Ovary (tissue), 9 donors: ENCODE measurements around the gene OR2H2. TPM values are rescaled to one million over a fixed set of nuclear protein-coding genes. Genes with fewer than 3 reads are reported as not detected.
A peak's percentile ranks its signal among the peaks of the same experiment; 100 is the strongest.

Experiments
- DNase-seq, 5 donors: peaks; one replicate each; pipeline ENCODE4 v3.0.0-alpha.2; 2019 to 2020
- H3K27ac ChIP-seq, 2 donors: fragments of 200-600 bp; one replicate each; pipeline versions ENCODE4 v1.5.1 to v1.8.0; 2019 to 2022
- H3K27me3 ChIP-seq: fragments of 200-600 bp; one replicate; pipeline ENCODE4 v1.8.0; 2022
- H3K36me3 ChIP-seq: fragments of 200-600 bp; sonication (generic); one replicate; pipeline ENCODE4 v1.5.1; 2019
- H3K4me1 ChIP-seq: one replicate; pipeline ENCODE4 v1.8.1; 2013; ENCODE audit warnings: mild to moderate bottlenecking, moderate library complexity; ENCODE audit not compliant: insufficient read depth
- H3K4me3 ChIP-seq: fragments of 200-600 bp; sonication (generic); one replicate; pipeline ENCODE4 v1.5.1; 2017
- H3K9me3 ChIP-seq, 2 donors: fragments of 200-600 bp in 1 of 2; sonication (generic) in 1 of 2; one replicate each; pipeline versions ENCODE4 v1.5.1 to v1.8.1; 2013 to 2019; ENCODE audit warnings: mild to moderate bottlenecking in 1 of 2, moderate library complexity in 1 of 2
- CTCF ChIP-seq, 3 donors: fragments of 450-650 bp in 2 of 3; fragments of 200-600 bp in 1 of 3; IDR thresholded peaks; one replicate each; pipeline versions ENCODE4 v1.5.1 to v1.8.0; 2016 to 2022; ENCODE audit warnings: antibody characterized with exemption in 3 of 3, mild to moderate bottlenecking in 1 of 3
- EP300 ChIP-seq: sonication (generic); formaldehyde crosslinking; IDR thresholded peaks from one replicate; pipeline ENCODE4 v1.6.1; 2017; ENCODE audit warnings: antibody characterized with exemption
- POLR2A ChIP-seq: fragments of 450-650 bp; IDR thresholded peaks from one replicate; pipeline ENCODE4 v1.6.1; 2017; ENCODE audit warnings: antibody characterized with exemption, mild to moderate bottlenecking, moderate library complexity
- WGBS, 3 donors: extraction: QIAGEN DNeasy Blood & Tissue Kit in 1 of 3; methylation state at CpG; one replicate each; pipeline versions ENCODE4 v1.1.5 to v1.1.7; 2013 to 2017; 5-methylcytosine and 5-hydroxymethylcytosine counted together
- intact Hi-C, 4 donors: fragments of 100-400 bp; cut with DNase I; formaldehyde crosslinking; loops; one replicate each; pipeline versions ENCODE4 v1.11.0 to v1.15.1; 2022 to 2023
- polyA plus RNA-seq, 2 donors: library from polyadenylated mRNA; stranded (reverse); fragments of 200-250 nt in 1 of 2; fragments of 350-450 nt in 1 of 2; fragmentation: Illumina TruSeq in 1 of 2; extraction: RNeasy Lipid Tissue Mini Kit (QIAGEN cat#74804) in 1 of 2; gene quantifications; one replicate each; pipeline ENCODE4 v1.2.3, GENCODE V29; 2013 to 2014
- total RNA-seq, 7 donors: library from RNA; depleted of rRNA in 2 of 7; stranded (reverse); fragments of >200 nt in 2 of 7; fragmentation: NEBNext Ultra II Directional in 3 of 7; extraction: Animal tissue kit (Norgen Biotek cat#: 25700) in 3 of 7; gene quantifications; one replicate each; pipeline versions ENCODE4 v1.1.0 to v1.2.4, GENCODE V29; 2016 to 2023
- donor health status: DM: no; HTN: no; CAD: no; lungs with moderate emphysema.
- donor health status: DM: no; HTN: no; CAD: no.
- donor health status: Bipolar disorder and iron deficiency.
- donor health status: DM: yes; HTN: yes; CAD: no.
- donor health status: DM: no; HTN: no; CAD: no.
- donor health status: DM: yes; HTN: yes; CAD: no.

OR2H2 gene
- total and polyA plus RNA-seq, 9 donors, result not detected

- no peak overlapping the region for H3K27ac ChIP-seq
- H3K27me3 ChIP-seq, result no peaks in the 10 kb centered on the region
- H3K4me1 ChIP-seq, result peaks cover 6% of the 10 kb centered on the region
- H3K4me3 ChIP-seq, result peak overlapping the region; percentile 33
- DNase-seq, result peak in 2 of 5 donors; percentile 27 to 48
- intact Hi-C loops, result no loop called here
- 1 to 6% (median 2%) methylated on average over 65 to 83 of the region's 83 CpGs for WGBS, 3 donors
- TF ChIP-seq POLR2A, result no peak
- TF ChIP-seq EP300, result no peak
- TF ChIP-seq CTCF (IDR thresholded peaks at IDR 0.05), result no peak
- H3K9me3 ChIP-seq, result no peaks in the 10 kb centered on the region
- H3K36me3 ChIP-seq, result no peaks in the 10 kb centered on the region
Observed at GRCh38 chr6:29553268-29554057, 31.5 kb upstream of the OR2H2 start.

GRCh38 chr6:29554764-29555163, 30.2 kb upstream of the OR2H2 start:
- no peak for DNase-seq
- 83 to 89% (median 85%) methylated on average over 5 of the region's 5 CpGs for WGBS, 3 donors
- no peak overlapping the region for H3K27ac ChIP-seq
- intact Hi-C loops, result no loop called here
- H3K9me3 ChIP-seq, result no peaks in the 10 kb centered on the region
- TF ChIP-seq EP300 (no peak), CTCF (IDR thresholded peaks at IDR 0.05) (no peak), POLR2A (no peak)
- H3K27me3 ChIP-seq, result no peaks in the 10 kb centered on the region
- H3K36me3 ChIP-seq, result no peaks in the 10 kb centered on the region
- H3K4me3 ChIP-seq, result no peak overlapping the region
- peaks cover 6% of the 10 kb centered on the region for H3K4me1 ChIP-seq

- no peak overlapping the region for H3K27ac ChIP-seq
- no peak overlapping the region for H3K4me3 ChIP-seq
- H3K36me3 ChIP-seq, result no peaks in the 10 kb centered on the region
- TF ChIP-seq EP300 (no peak), CTCF (IDR thresholded peaks at IDR 0.05) (no peak), POLR2A (no peak)
- peaks cover 6% of the 10 kb centered on the region for H3K4me1 ChIP-seq
- intact Hi-C loops, result no loop called here
- no peaks in the 10 kb centered on the region for H3K27me3 ChIP-seq
- DNase-seq, result no peak
- H3K9me3 ChIP-seq, result no peaks in the 10 kb centered on the region
Observed at GRCh38 chr6:29557320-29557719, 27.6 kb upstream of the OR2H2 start.

- H3K27me3 ChIP-seq, result no peaks in the 10 kb centered on the region
- 89 to 91% (median 89%) methylated on average over 22 of the region's 22 CpGs for WGBS, 3 donors
- H3K36me3 ChIP-seq, result no peaks in the 10 kb centered on the region
- H3K27ac ChIP-seq, result no peak overlapping the region
- intact Hi-C loops, result no loop called here
- no peaks in the 10 kb centered on the region for H3K9me3 ChIP-seq
- DNase-seq, result no peak
- TF ChIP-seq EP300 (no peak), CTCF (IDR thresholded peaks at IDR 0.05) (no peak), POLR2A (no peak)
- H3K4me3 ChIP-seq, result no peak overlapping the region
- peaks cover 3% of the 10 kb centered on the region for H3K4me1 ChIP-seq
Observed at GRCh38 chr6:29558439-29559079, 26.4 kb upstream of the OR2H2 start.
